H9 (cell line): Measurements from ENCODE around the gene YEATS2. TPM values are rescaled to one million over a fixed set of nuclear protein-coding genes. Genes with fewer than 3 reads are reported as not detected.

ENCODE experiments used
- DNase-seq: peaks from one replicate; pipeline ENCODE4 v3.0.0-alpha.2; 2017
- H2AFZ ChIP-seq: one replicate; pipeline ENCODE4 v1.6.1; 2013; ENCODE audit warnings: mild to moderate bottlenecking, low read length, control low read depth, moderate library complexity
- H2AK5ac ChIP-seq: 2 replicates; pipeline ENCODE4 v1.6.1; 2013; ENCODE audit warnings: low read length, control low read depth, mixed read lengths; ENCODE audit not compliant: insufficient read length
- H2BK120ac ChIP-seq: one replicate; pipeline ENCODE4 v1.6.1; 2013; ENCODE audit warnings: low read depth, mild to moderate bottlenecking, low read length, control low read depth, inconsistent platforms; ENCODE audit not compliant: poor library complexity, severe bottlenecking
- H2BK12ac ChIP-seq: 2 replicates; pipeline ENCODE4 v1.6.1; 2013; ENCODE audit warnings: low read length, control low read depth, mixed read lengths, low read depth; ENCODE audit not compliant: insufficient read length
- H2BK15ac ChIP-seq: 2 replicates; pipeline ENCODE4 v1.6.1; 2013; ENCODE audit warnings: low read depth, low read length, control low read depth
- H2BK20ac ChIP-seq: one replicate; pipeline ENCODE4 v1.6.1; 2013; ENCODE audit warnings: low read depth, mild to moderate bottlenecking, low read length, control low read depth, inconsistent platforms; ENCODE audit not compliant: poor library complexity, severe bottlenecking
- H2BK5ac ChIP-seq: 2 replicates; pipeline ENCODE4 v1.6.1; 2013; ENCODE audit warnings: low read length, control low read depth, mixed read lengths; ENCODE audit not compliant: insufficient read length
- H3K14ac ChIP-seq: 2 replicates; pipeline ENCODE4 v1.6.1; 2013; ENCODE audit warnings: low read length, control low read depth; ENCODE audit not compliant: insufficient read depth
- H3K18ac ChIP-seq: 2 replicates; pipeline ENCODE4 v1.6.1; 2013; ENCODE audit warnings: low read depth, mild to moderate bottlenecking, mixed read lengths, low read length, control low read depth; ENCODE audit not compliant: insufficient read length
- H3K23ac ChIP-seq: 2 replicates; pipeline ENCODE4 v1.6.1; 2013; ENCODE audit warnings: low read length, control low read depth, mixed read lengths, low read depth; ENCODE audit not compliant: insufficient read length
- H3K23me2 ChIP-seq: 2 replicates; pipeline ENCODE4 v1.6.1; 2013; ENCODE audit warnings: low read depth, mild to moderate bottlenecking, mixed read lengths, low read length, control low read depth; ENCODE audit not compliant: insufficient read length, poor library complexity, severe bottlenecking
- H3K27ac ChIP-seq: 2 replicates; pipeline ENCODE4 v1.5.1; 2013; ENCODE audit warnings: low read length, control low read depth, mixed read lengths, low read depth; ENCODE audit not compliant: insufficient read length
- H3K27me3 ChIP-seq: 2 replicates; pipeline ENCODE4 v1.6.1; 2013; ENCODE audit warnings: low read length, control low read depth, inconsistent platforms; ENCODE audit not compliant: insufficient read depth
- H3K4ac ChIP-seq: 2 replicates; pipeline ENCODE4 v1.6.1; 2013; ENCODE audit warnings: low read depth, mild to moderate bottlenecking, control low read depth, inconsistent platforms, low read length, moderate library complexity
- H3K4me1 ChIP-seq: 2 replicates; pipeline ENCODE4 v1.6.1; 2013; ENCODE audit warnings: low read length, control low read depth, inconsistent platforms; ENCODE audit not compliant: insufficient read depth
- H3K4me2 ChIP-seq: 2 replicates; pipeline ENCODE4 v1.6.1; 2013; ENCODE audit warnings: low read length, control low read depth, mixed read lengths; ENCODE audit not compliant: insufficient read length, insufficient read depth
- H3K56ac ChIP-seq: 2 replicates; pipeline ENCODE4 v1.6.1; 2013; ENCODE audit warnings: low read depth, mild to moderate bottlenecking, mixed read lengths, low read length, control low read depth; ENCODE audit not compliant: insufficient read length
- H3K79me1 ChIP-seq: 2 replicates; pipeline ENCODE4 v1.6.1; 2013; ENCODE audit warnings: low read depth, mild to moderate bottlenecking, moderate library complexity, low read length, control low read depth, inconsistent platforms; ENCODE audit not compliant: insufficient read depth, poor library complexity, severe bottlenecking
- H3K79me2 ChIP-seq: 2 replicates; pipeline ENCODE4 v1.6.1; 2013; ENCODE audit warnings: low read length, control low read depth, inconsistent platforms; ENCODE audit not compliant: insufficient read depth
- H3K9ac ChIP-seq: 2 replicates; pipeline ENCODE4 v1.6.1; 2013; ENCODE audit warnings: low read length, control low read depth, mixed read lengths; ENCODE audit not compliant: insufficient read length; ENCODE audit errors: extremely low read depth
- H3K9me3 ChIP-seq: one replicate; pipeline ENCODE4 v1.6.1; 2013; ENCODE audit warnings: low read depth, low read length, inconsistent platforms; ENCODE audit not compliant: control insufficient read depth
- H3T11ph ChIP-seq: one replicate; pipeline ENCODE4 v1.6.1; 2013; ENCODE audit warnings: mild to moderate bottlenecking, low read length, control low read depth, inconsistent platforms
- H4K20me1 ChIP-seq: one replicate; pipeline ENCODE4 v1.6.1; 2013; ENCODE audit not compliant: control insufficient read depth, insufficient read length, insufficient read depth
- H4K5ac ChIP-seq: 2 replicates; pipeline ENCODE4 v1.6.1; 2013; ENCODE audit warnings: low read depth, mild to moderate bottlenecking, mixed read lengths, low read length, control low read depth; ENCODE audit not compliant: insufficient read length
- H4K8ac ChIP-seq: replicated peaks from 2 replicates; pipeline ENCODE4 v1.6.1; 2013; ENCODE audit warnings: low read length, control low read depth, mixed read lengths, low read depth; ENCODE audit not compliant: insufficient read length
- H4K91ac ChIP-seq: 2 replicates; pipeline ENCODE4 v1.6.1; 2013; ENCODE audit warnings: low read depth, mild to moderate bottlenecking, moderate library complexity, mixed read lengths, low read length, control low read depth; ENCODE audit not compliant: insufficient read length
- H3K27ac Mint-ChIP-seq, 3 experiments: 2 replicates in 2 of 3; 3 replicates in 1 of 3; pipeline ENCODE4 v1.8.0; 2020 to 2021; ENCODE audit warnings: mixed read lengths in 3 of 3, mild to moderate bottlenecking in 1 of 3, moderate library complexity in 1 of 3
- H3K27me3 Mint-ChIP-seq: 2 replicates; pipeline ENCODE4 v1.8.0; 2021; ENCODE audit warnings: low read depth, mild to moderate bottlenecking, moderate library complexity, mixed read lengths
- H3K36me3 Mint-ChIP-seq, 3 experiments: 2 replicates in 2 of 3; 3 replicates in 1 of 3; pipeline ENCODE4 v1.8.0; 2020 to 2021; ENCODE audit warnings: low read depth in 3 of 3, mixed read lengths in 3 of 3; ENCODE audit not compliant: insufficient read depth in 1 of 3
- H3K4me1 Mint-ChIP-seq, 2 experiments: 2 replicates each; pipeline ENCODE4 v1.8.0; 2020; ENCODE audit warnings: mixed read lengths in 2 of 2
- H3K4me3 Mint-ChIP-seq, 2 experiments: 2 replicates in 1 of 2; 3 replicates in 1 of 2; pipeline ENCODE4 v1.8.0; 2020 to 2021; ENCODE audit warnings: mild to moderate bottlenecking in 2 of 2, mixed read lengths in 2 of 2, moderate library complexity in 1 of 2
- H3K9me3 Mint-ChIP-seq, 2 experiments: 2 replicates in 1 of 2; 3 replicates in 1 of 2; pipeline ENCODE4 v1.8.0; 2020; ENCODE audit warnings: mild to moderate bottlenecking in 2 of 2, mixed read lengths in 2 of 2, moderate library complexity in 1 of 2
- WGBS: extraction: QIAGEN DNeasy Blood & Tissue Kit; methylation state at CpG from one replicate; pipeline ENCODE4 v1.1.7; 2013; ENCODE audit warnings: missing lambda C conversion rate, low lambda C conversion rate, mixed read lengths; ENCODE audit not compliant: insufficient read length; ENCODE audit errors: extremely low coverage; 5-methylcytosine and 5-hydroxymethylcytosine counted together
- total RNA-seq: library from RNA; stranded (reverse); gene quantifications from 2 replicates; pipeline ENCODE4 v1.2.1, GENCODE V29; 2021
- TF ChIP-seq, protein P1 (sequence below): fragments of 200-600 bp; sonication (generic); conservative IDR thresholded peaks from 3 replicates; pipeline ENCODE4 v1.8.0; 2021; ENCODE audit warnings: antibody characterized with exemption, mild to moderate bottlenecking

YEATS2 gene
- total RNA-seq, 1 experiment from 2014 or later: 40.3 TPM

DNA sequence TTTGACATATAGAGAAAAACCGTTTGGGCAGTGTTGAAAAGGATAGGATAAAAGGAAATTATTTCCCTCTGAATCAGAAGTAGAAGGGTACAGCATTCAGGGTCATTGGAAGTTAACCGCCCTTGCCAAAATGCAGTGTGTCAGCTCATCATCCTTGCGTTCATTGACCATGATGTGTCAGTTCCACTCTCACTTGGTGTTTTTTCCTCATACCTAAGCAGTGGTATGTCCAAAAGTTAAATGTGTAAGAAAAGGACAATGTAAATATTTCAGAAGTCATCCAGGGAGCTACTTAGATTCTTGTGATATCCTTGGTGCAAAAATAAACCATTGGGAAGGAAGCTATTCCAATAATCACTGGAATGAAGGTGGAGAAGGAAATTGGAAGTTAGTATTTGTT, 77.0 kb downstream of the YEATS2 start:
- Histone ChIP-seq H3K9ac (no peak overlapping the region), H3K4me1 (no peaks in the 10 kb centered on the region), H2BK20ac (no peak overlapping the region), H3K79me1 (no peaks in the 10 kb centered on the region), H3K56ac (no peak overlapping the region), H3K23me2 (no peaks in the 10 kb centered on the region), H3K79me2 (no peaks in the 10 kb centered on the region), H4K20me1 (no peaks in the 10 kb centered on the region), H3K18ac (no peak overlapping the region), H3K4ac (no peak overlapping the region), H2AFZ (no peak overlapping the region), H3K9me3 (no peaks in the 10 kb centered on the region), H4K8ac (no peak overlapping the region), H3K4me2 (no peak overlapping the region), H3K14ac (no peak overlapping the region), H4K91ac (no peak overlapping the region), H3K27me3 (no peaks in the 10 kb centered on the region), H2BK5ac (no peak overlapping the region), H3K27ac (no peak overlapping the region), H2BK12ac (no peak overlapping the region), H2BK15ac (no peak overlapping the region), H3K23ac (no peak overlapping the region), H2BK120ac (no peak overlapping the region), H2AK5ac (no peak overlapping the region), H4K5ac (no peak overlapping the region), H3T11ph (no peak overlapping the region)
- Mint-ChIP-seq H3K9me3 (peaks cover 0 to 5% of the 10 kb centered on the region in 2 experiments; a peak in 2 of 5 replicates), H3K4me1 (no peaks in the 10 kb centered on the region), H3K27me3 (no peaks in the 10 kb centered on the region), H3K27ac (no peak overlapping the region), H3K36me3 (peaks cover 55 to 85% (median 74%) of the 10 kb centered on the region in 3 experiments), H3K4me3 (no peak overlapping the region)
- DNase-seq: no peak
- TF ChIP-seq, protein P1, sequence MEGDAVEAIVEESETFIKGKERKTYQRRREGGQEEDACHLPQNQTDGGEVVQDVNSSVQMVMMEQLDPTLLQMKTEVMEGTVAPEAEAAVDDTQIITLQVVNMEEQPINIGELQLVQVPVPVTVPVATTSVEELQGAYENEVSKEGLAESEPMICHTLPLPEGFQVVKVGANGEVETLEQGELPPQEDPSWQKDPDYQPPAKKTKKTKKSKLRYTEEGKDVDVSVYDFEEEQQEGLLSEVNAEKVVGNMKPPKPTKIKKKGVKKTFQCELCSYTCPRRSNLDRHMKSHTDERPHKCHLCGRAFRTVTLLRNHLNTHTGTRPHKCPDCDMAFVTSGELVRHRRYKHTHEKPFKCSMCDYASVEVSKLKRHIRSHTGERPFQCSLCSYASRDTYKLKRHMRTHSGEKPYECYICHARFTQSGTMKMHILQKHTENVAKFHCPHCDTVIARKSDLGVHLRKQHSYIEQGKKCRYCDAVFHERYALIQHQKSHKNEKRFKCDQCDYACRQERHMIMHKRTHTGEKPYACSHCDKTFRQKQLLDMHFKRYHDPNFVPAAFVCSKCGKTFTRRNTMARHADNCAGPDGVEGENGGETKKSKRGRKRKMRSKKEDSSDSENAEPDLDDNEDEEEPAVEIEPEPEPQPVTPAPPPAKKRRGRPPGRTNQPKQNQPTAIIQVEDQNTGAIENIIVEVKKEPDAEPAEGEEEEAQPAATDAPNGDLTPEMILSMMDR: no peak
- no CpG with 5 or more reads among the region's 3 CpGs for WGBS
